Hepatocyte (in vitro differentiated cells): ENCODE data around the gene KRTAP5-6. TPM values are rescaled to one million over a fixed set of nuclear protein-coding genes. Genes with fewer than 3 reads are reported as not detected.

Experiments
- DNase-seq: peaks from one replicate; pipeline ENCODE4 v3.0.0-alpha.2; 2016; ENCODE audit warnings: low spot score
- H2AFZ ChIP-seq: fragments of 200-600 bp; sonication (generic); 2 replicates; pipeline ENCODE4 v1.6.0; 2016; ENCODE audit warnings: antibody characterized with exemption, mild to moderate bottlenecking
- H3K27ac ChIP-seq: fragments of 200-600 bp; sonication (generic); 2 replicates; pipeline ENCODE4 v1.5.1; 2016; ENCODE audit warnings: mild to moderate bottlenecking
- H3K27me3 ChIP-seq: fragments of 200-600 bp; sonication (generic); 2 replicates; pipeline ENCODE4 v1.6.1; 2016
- H3K36me3 ChIP-seq: fragments of 200-600 bp; sonication (generic); replicated peaks from 2 replicates; pipeline ENCODE4 v1.5.1; 2016; ENCODE audit warnings: low read depth; ENCODE audit not compliant: insufficient read depth
- H3K4me1 ChIP-seq: fragments of 200-600 bp; sonication (generic); 2 replicates; pipeline ENCODE4 v1.5.1; 2016; ENCODE audit warnings: mild to moderate bottlenecking, moderate library complexity; ENCODE audit not compliant: insufficient read depth
- H3K4me2 ChIP-seq: fragments of 200-600 bp; sonication (generic); 2 replicates; pipeline ENCODE4 v1.6.0; 2016
- H3K4me3 ChIP-seq: fragments of 200-600 bp; sonication (generic); 2 replicates; pipeline ENCODE4 v1.5.1; 2016; ENCODE audit warnings: mild to moderate bottlenecking
- H3K79me2 ChIP-seq: fragments of 200-600 bp; sonication (generic); 2 replicates; pipeline ENCODE4 v1.6.0; 2017; ENCODE audit warnings: mild to moderate bottlenecking
- H3K9me2 ChIP-seq: fragments of 200-600 bp; sonication (generic); replicated peaks from 2 replicates; pipeline ENCODE4 v1.6.0; 2017; ENCODE audit warnings: mild to moderate bottlenecking; ENCODE audit not compliant: insufficient read depth
- H3K9me3 ChIP-seq: fragments of 200-600 bp; sonication (generic); 2 replicates; pipeline ENCODE4 v1.5.1; 2016; ENCODE audit warnings: low read depth, mild to moderate bottlenecking
- H4K20me1 ChIP-seq: fragments of 200-600 bp; sonication (generic); 2 replicates; pipeline ENCODE4 v1.6.0; 2016; ENCODE audit warnings: mild to moderate bottlenecking; ENCODE audit not compliant: insufficient read depth, poor library complexity, severe bottlenecking
- CTCF ChIP-seq: fragments of 200-600 bp; sonication (generic); IDR thresholded peaks from 2 replicates; pipeline ENCODE4 v1.5.1; 2016; ENCODE audit warnings: antibody characterized with exemption, mild to moderate bottlenecking; ENCODE audit not compliant: poor library complexity
- EZH2 ChIP-seq: fragments of 200-600 bp; sonication (generic); IDR thresholded peaks from 2 replicates; pipeline ENCODE4 v1.6.1; 2016; ENCODE audit warnings: antibody characterized with exemption, mild to moderate bottlenecking, borderline replicate concordance
- EZH2phosphoT487 ChIP-seq: fragments of 200-600 bp; sonication (generic); IDR thresholded peaks from one replicate; pipeline ENCODE4 v1.6.1; 2018; ENCODE audit warnings: antibody characterized with exemption, mild to moderate bottlenecking, low read depth, moderate library complexity; ENCODE audit not compliant: unreplicated experiment, severe bottlenecking
- WGBS: methylation state at CpG from one replicate; pipeline ENCODE4 v1.1.6; 2016; ENCODE audit warnings: low lambda C conversion rate; ENCODE audit errors: missing lambda C conversion rate; 5-methylcytosine and 5-hydroxymethylcytosine counted together
- polyA plus RNA-seq: library from polyadenylated mRNA; unstranded; fragments of >200 nt; fragmentation: Nextera tagmentation; extraction: Ambion mirVana; gene quantifications from 2 replicates; pipeline ENCODE4 v1.2.1, GENCODE V29; 2016
- total RNA-seq: library from RNA; depleted of rRNA; stranded (reverse); fragments of >200 nt; gene quantifications from 2 replicates; pipeline ENCODE4 v1.2.3, GENCODE V29; 2014

The KRTAP5-6 gene
- total and polyA plus RNA-seq, 2 experiments from 2014 or later, result not detected

DNA sequence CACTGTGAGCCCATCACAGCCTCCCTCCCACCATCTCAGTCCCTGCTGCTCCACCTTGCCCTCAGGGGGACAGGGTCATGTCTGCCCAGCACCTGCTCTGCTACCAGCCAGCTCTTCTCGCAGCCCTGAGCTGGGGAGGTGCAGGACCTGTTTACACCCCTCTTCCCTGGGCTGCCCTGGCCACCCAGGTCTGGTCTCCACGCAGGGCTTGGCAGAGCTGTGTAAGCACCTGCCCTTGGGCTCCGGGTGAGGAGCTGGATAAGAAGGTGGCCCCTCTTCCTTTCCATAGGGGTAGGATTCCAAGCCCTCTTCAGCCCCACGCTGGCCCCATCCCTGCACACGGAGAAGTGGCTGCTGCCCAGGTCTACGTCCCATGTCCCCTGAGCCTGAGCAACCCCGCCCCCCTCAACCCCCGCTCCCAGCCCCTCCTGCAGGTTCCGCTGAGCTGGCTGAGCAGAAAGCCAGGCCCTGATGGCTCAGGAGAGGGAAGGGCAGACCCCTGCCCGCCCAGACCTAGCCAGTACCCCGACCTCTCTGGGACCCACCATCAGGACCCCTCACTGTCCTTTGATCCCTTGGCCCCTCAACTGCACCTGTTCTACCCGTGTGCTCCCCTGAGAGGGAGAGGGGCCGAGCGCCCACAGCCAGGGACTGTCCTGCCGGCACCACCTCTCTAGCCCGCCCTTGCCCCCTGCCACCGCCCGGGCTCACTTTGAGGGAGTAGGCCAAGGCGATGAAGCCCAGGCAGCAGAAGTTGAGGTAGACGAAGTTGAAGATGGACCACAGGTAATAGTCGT lies 50.2 kb downstream of the KRTAP5-6 start:
- no peak overlapping the region for H3K4me3 ChIP-seq
- peaks cover 17% of the 10 kb centered on the region for H3K4me1 ChIP-seq
- H3K4me2 ChIP-seq, result no peak overlapping the region
- no peaks in the 10 kb centered on the region for H4K20me1 ChIP-seq
- no peak overlapping the region for H3K27ac ChIP-seq
- no peaks in the 10 kb centered on the region for H3K9me3 ChIP-seq
- WGBS, result 96% methylated on average over 16 of the region's 21 CpGs
- no peak for DNase-seq
- no peaks in the 10 kb centered on the region for H3K36me3 ChIP-seq
- peaks cover 9% of the 10 kb centered on the region for H3K27me3 ChIP-seq
- no peak for TF ChIP-seq EZH2
- TF ChIP-seq CTCF, result no peak
- TF ChIP-seq EZH2phosphoT487, result no peak
- H3K79me2 ChIP-seq, result no peaks in the 10 kb centered on the region
- H3K9me2 ChIP-seq, result no peaks in the 10 kb centered on the region
- H2AFZ ChIP-seq, result no peak overlapping the region

Other genes with a start within 250 kb of the KRTAP5-6 start
- gene MOB2, start 210.4 kb upstream of the KRTAP5-6 start, total RNA-seq, result 12.5 and 18.5 TPM in 2 replicates
- gene MOB2, start 210.4 kb upstream of the KRTAP5-6 start, polyA plus RNA-seq, result 37.5 and 48.2 TPM in 2 replicates
- gene DUSP8, start 124.9 kb upstream of the KRTAP5-6 start, total RNA-seq, result 7.9 and 8.0 TPM in 2 replicates
- 13.0 and 17.7 TPM in 2 replicates for gene DUSP8, start 124.9 kb upstream of the KRTAP5-6 start, polyA plus RNA-seq
- not detected in 2 replicates for gene KRTAP5-1, start 111.9 kb upstream of the KRTAP5-6 start, total RNA-seq
- 0.28 TPM in 1 of 2 replicates, not detected in the other for gene KRTAP5-1, start 111.9 kb upstream of the KRTAP5-6 start, polyA plus RNA-seq
- gene KRTAP5-2, start 98.9 kb upstream of the KRTAP5-6 start, total RNA-seq, result not detected in 2 replicates
- gene KRTAP5-2, start 98.9 kb upstream of the KRTAP5-6 start, polyA plus RNA-seq, result not detected in 2 replicates
- gene KRTAP5-3, start 88.7 kb upstream of the KRTAP5-6 start, total RNA-seq, result not detected in 2 replicates
- gene KRTAP5-3, start 88.7 kb upstream of the KRTAP5-6 start, polyA plus RNA-seq, result not detected in 2 replicates
- not detected in 2 replicates for gene KRTAP5-4, start 75.1 kb upstream of the KRTAP5-6 start, total RNA-seq
- gene KRTAP5-4, start 75.1 kb upstream of the KRTAP5-6 start, polyA plus RNA-seq, result not detected in 2 replicates
- not detected in 2 replicates for gene KRTAP5-5, start 67.4 kb upstream of the KRTAP5-6 start, total RNA-seq
- gene KRTAP5-5, start 67.4 kb upstream of the KRTAP5-6 start, polyA plus RNA-seq, result 0.39 and 0.54 TPM in 2 replicates
- gene IFITM10, start 53.4 kb downstream of the KRTAP5-6 start, total RNA-seq, result 1.1 and 1.4 TPM in 2 replicates
- 0.89 and 1.9 TPM in 2 replicates for gene IFITM10, start 53.4 kb downstream of the KRTAP5-6 start, polyA plus RNA-seq
- gene CTSD, start 66.7 kb downstream of the KRTAP5-6 start, total RNA-seq, result 507 and 562 TPM in 2 replicates
- 1,181 and 1,283 TPM in 2 replicates for gene CTSD, start 66.7 kb downstream of the KRTAP5-6 start, polyA plus RNA-seq
- gene SYT8, start 137.8 kb downstream of the KRTAP5-6 start, total RNA-seq, result 2.6 and 6.3 TPM in 2 replicates
- 29.2 and 42.1 TPM in 2 replicates for gene SYT8, start 137.8 kb downstream of the KRTAP5-6 start, polyA plus RNA-seq
- 0.73 and 2.4 TPM in 2 replicates for gene TNNI2, start 141.8 kb downstream of the KRTAP5-6 start, total RNA-seq
- gene TNNI2, start 141.8 kb downstream of the KRTAP5-6 start, polyA plus RNA-seq, result 5.5 and 10.9 TPM in 2 replicates
- gene LSP1, start 155.9 kb downstream of the KRTAP5-6 start, total RNA-seq, result 27.1 and 29.9 TPM in 2 replicates
- gene LSP1, start 155.9 kb downstream of the KRTAP5-6 start, polyA plus RNA-seq, result 41.4 and 47.0 TPM in 2 replicates
- not detected in 2 replicates for gene PRR33, start 194.7 kb downstream of the KRTAP5-6 start, total RNA-seq
- gene PRR33, start 194.7 kb downstream of the KRTAP5-6 start, polyA plus RNA-seq, result 0.29 and 0.47 TPM in 2 replicates
- gene TNNT3, start 222.5 kb downstream of the KRTAP5-6 start, total RNA-seq, result 19.2 and 20.6 TPM in 2 replicates
- 29.9 and 41.4 TPM in 2 replicates for gene TNNT3, start 222.5 kb downstream of the KRTAP5-6 start, polyA plus RNA-seq